A673 (cell line): ENCODE results near the gene RFC1. TPM values are rescaled to one million over a fixed set of nuclear protein-coding genes. Genes with fewer than 3 reads are reported as not detected.

Experiments
- BruUV-seq: library from RNA; stranded (reverse); fragments of 400-500 nt; replicated peaks from 2 replicates; lab custom pipeline; 2021; lab: Mats Ljungman, UMichigan
- CTCF ChIA-PET: fragments of 300-600 bp; sonication (Branson Sonifier 250); formaldehyde crosslinking; loops from one replicate; lab custom pipeline; 2022; ENCODE audit warnings: antibody characterized with exemption; lab: Charles Lee
- POLR2A ChIA-PET: fragments of 300-600 bp; sonication (Branson Sonifier 250); formaldehyde crosslinking; loops from one replicate; lab custom pipeline; 2022; ENCODE audit warnings: antibody characterized with exemption; ENCODE audit not compliant: low non-redundant PET; lab: Charles Lee
- DNase-seq: peaks from one replicate; pipeline ENCODE4 v3.0.0-alpha.2; 2015; ENCODE audit warnings: low spot score
- H3K27ac ChIP-seq: fragments of 200-600 bp; sonication (generic); 2 replicates; pipeline ENCODE4 v1.5.1; 2016; ENCODE audit warnings: mixed run types, low read depth, mild to moderate bottlenecking, mixed read lengths, antibody characterized with exemption, low read length; ENCODE audit not compliant: poor library complexity, severe bottlenecking
- H3K27me3 ChIP-seq: fragments of 200-600 bp; sonication (generic); replicated peaks from 2 replicates; pipeline ENCODE4 v1.6.1; 2017; ENCODE audit warnings: mixed run types, low read depth, mild to moderate bottlenecking, mixed read lengths, antibody characterized with exemption, low read length; ENCODE audit not compliant: insufficient read depth, poor library complexity
- H3K36me3 ChIP-seq: fragments of 200-600 bp; sonication (generic); 2 replicates; pipeline ENCODE4 v1.6.1; 2016; ENCODE audit warnings: mixed run types, mild to moderate bottlenecking, mixed read lengths, antibody characterized with exemption, low read length; ENCODE audit not compliant: insufficient read depth, poor library complexity, severe bottlenecking
- H3K4me1 ChIP-seq: fragments of 200-600 bp; sonication (generic); 2 replicates; pipeline ENCODE4 v1.6.1; 2017; ENCODE audit warnings: mixed run types, mild to moderate bottlenecking, mixed read lengths, antibody characterized with exemption, low read length; ENCODE audit not compliant: insufficient read depth, poor library complexity, severe bottlenecking
- H3K4me3 ChIP-seq: fragments of 200-600 bp; sonication (generic); 2 replicates; pipeline ENCODE4 v1.5.1; 2016; ENCODE audit warnings: low read depth, mixed run types, mild to moderate bottlenecking, mixed read lengths, low read length; ENCODE audit not compliant: poor library complexity, severe bottlenecking
- H3K9me3 ChIP-seq: fragments of 200-600 bp; sonication (generic); 2 replicates; pipeline ENCODE4 v1.6.1; 2016; ENCODE audit warnings: mixed run types, low read depth, mild to moderate bottlenecking, mixed read lengths, antibody characterized with exemption, low read length; ENCODE audit not compliant: poor library complexity, severe bottlenecking
- CTCF ChIP-seq: fragments of 300-800, 200-600 bp; sonication (generic); conservative IDR thresholded peaks from 2 replicates; pipeline ENCODE4 v1.5.1; 2017; ENCODE audit warnings: low read depth, mild to moderate bottlenecking, antibody characterized with exemption, low read length, moderate library complexity, mixed read lengths
- EZH2 ChIP-seq: fragments of 200-600 bp; sonication (generic); IDR thresholded peaks from 2 replicates; pipeline ENCODE4 v1.6.1; 2017; ENCODE audit warnings: borderline replicate concordance, low read depth, mild to moderate bottlenecking, mixed read lengths, antibody characterized with exemption, low read length; ENCODE audit not compliant: poor library complexity, severe bottlenecking
- intact Hi-C: fragments of 100-400 bp; cut with micrococcal nuclease; formaldehyde crosslinking; loops from one replicate; pipeline ENCODE4 v1.10.0; 2022; ENCODE audit not compliant: unreplicated experiment
- total RNA-seq: library from RNA; stranded (reverse); gene quantifications from 2 replicates; pipeline ENCODE4 v1.2.3, GENCODE V29; 2021

Gene RFC1
- total RNA-seq, 1 experiment from 2014 or later, result 71.8 TPM

GRCh38 chr4:39287223-39287622, 78.9 kb downstream of the RFC1 start:
- no TSS peak for BruUV-seq
- no peak for DNase-seq
- POLR2A ChIA-PET, result no interaction called here

GRCh38 chr4:39286263-39286662, 79.9 kb downstream of the RFC1 start:
- peaks cover 54% of the 10 kb centered on the region for H3K36me3 ChIP-seq
- no peak overlapping the region for H3K4me3 ChIP-seq
- no peak for DNase-seq
- TF ChIP-seq EZH2 (no peak), CTCF (no peak)
- H3K4me1 ChIP-seq, result no peaks in the 10 kb centered on the region
- no TSS peak for BruUV-seq
- H3K9me3 ChIP-seq, result no peaks in the 10 kb centered on the region
- no peaks in the 10 kb centered on the region for H3K27me3 ChIP-seq
- intact Hi-C loops, result no loop called here
- ChIA-PET CTCF (no interaction called here), POLR2A (no interaction called here)
- no peak overlapping the region for H3K27ac ChIP-seq

More at GRCh38 chr4:39287223-39287622, 78.9 kb downstream of the RFC1 start:
- Histone ChIP-seq H3K9me3 (no peaks in the 10 kb centered on the region), H3K4me1 (no peaks in the 10 kb centered on the region), H3K4me3 (no peak overlapping the region), H3K36me3 (peaks cover 64% of the 10 kb centered on the region), H3K27ac (no peak overlapping the region), H3K27me3 (no peaks in the 10 kb centered on the region)
- no peak for TF ChIP-seq EZH2
- TF ChIP-seq CTCF, result no peak
- CTCF ChIA-PET, result no interaction called here
- intact Hi-C loops, result no loop called here

- Histone ChIP-seq H3K4me1 (no peaks in the 10 kb centered on the region), H3K36me3 (peaks cover 53% of the 10 kb centered on the region), H3K27ac (no peak overlapping the region), H3K4me3 (no peak overlapping the region), H3K27me3 (no peaks in the 10 kb centered on the region), H3K9me3 (no peaks in the 10 kb centered on the region)
- intact Hi-C loops, result no loop called here
- no peak for TF ChIP-seq EZH2
- no peak for TF ChIP-seq CTCF
- ChIA-PET POLR2A (no interaction called here), CTCF (no interaction called here)
- no peak for DNase-seq
- no TSS peak for BruUV-seq
These were observed 80.3 kb downstream of the RFC1 start for GRCh38 chr4:39285853-39286252.
